ENCODE data around the gene TINAG. TPM values are rescaled to one million over a fixed set of nuclear protein-coding genes. Genes with fewer than 3 reads are reported as not detected.

Gene TINAG
- total RNA-seq, 5 donors from 2014 or later (not counting 1 experiment from before 2014, with no cell fraction given) = not detected

- WGBS (ENCODE audit: insufficient coverage) = no CpG with 5 or more reads among the region's 2 CpGs
- H3K4me1 ChIP-seq (ENCODE audit: control insufficient read depth in 1 of 2, extremely low read depth in 1 of 2, insufficient read depth in 2 of 2, low read length in 2 of 2) = no peaks in the 10 kb centered on the region
- ChIA-PET CTCF (no interaction called here), POLR2A (no interaction called here)
- H3K9me3 Mint-ChIP-seq = peaks cover 0 to 4% (median 0%) of the 10 kb centered on the region in 3 donors
- ATAC-seq (replicated peaks in 1 of 4) = no peak
- H3K9me3 ChIP-seq = no peaks in the 10 kb centered on the region
- no peaks in the 10 kb centered on the region for H3K27me3 ChIP-seq (replicated peaks in 1 of 2; ENCODE audit: control insufficient read depth in 2 of 2, extremely low read depth in 1 of 2, insufficient read depth in 2 of 2, low read length in 1 of 2)
- H3K4me3 Mint-ChIP-seq = no peak overlapping the region
- no peak for DNase-seq
- no peaks in the 10 kb centered on the region for H3K27me3 Mint-ChIP-seq
- no peaks in the 10 kb centered on the region for H3K36me3 ChIP-seq (ENCODE audit: control insufficient read depth in 2 of 2, extremely low read depth in 1 of 2, insufficient read depth in 1 of 2, low read length in 1 of 2)
- no peak overlapping the region for H3K27ac ChIP-seq (ENCODE audit: low read length)
- H3K36me3 Mint-ChIP-seq = no peaks in the 10 kb centered on the region
- no peak overlapping the region for H3K27ac Mint-ChIP-seq
- no peaks in the 10 kb centered on the region for H3K4me1 Mint-ChIP-seq
- no peak overlapping the region for H3K4me3 ChIP-seq (ENCODE audit: control insufficient read depth in 1 of 2, extremely low read depth in 1 of 2, low read length in 1 of 2)
These were observed 40.4 kb upstream of the TINAG start for GRCh38 chr6:54267798-54268197.

GRCh38 chr6:54273214-54273820 is 34.9 kb upstream of the TINAG start:
- Histone ChIP-seq H3K4me3 (ENCODE audit: control insufficient read depth in 1 of 2, extremely low read depth in 1 of 2, low read length in 1 of 2) (no peak overlapping the region), H3K36me3 (ENCODE audit: control insufficient read depth in 2 of 2, extremely low read depth in 1 of 2, insufficient read depth in 1 of 2, low read length in 1 of 2) (no peaks in the 10 kb centered on the region), H3K9me3 (no peaks in the 10 kb centered on the region), H3K27ac (ENCODE audit: low read length) (no peak overlapping the region), H3K4me1 (ENCODE audit: control insufficient read depth in 1 of 2, extremely low read depth in 1 of 2, insufficient read depth in 2 of 2, low read length in 2 of 2) (no peaks in the 10 kb centered on the region), H3K27me3 (replicated peaks in 1 of 2; ENCODE audit: control insufficient read depth in 2 of 2, extremely low read depth in 1 of 2, insufficient read depth in 2 of 2, low read length in 1 of 2) (no peaks in the 10 kb centered on the region)
- Mint-ChIP-seq H3K27ac (no peak overlapping the region), H3K9me3 (peaks cover 0 to 6% (median 4%) of the 10 kb centered on the region in 3 donors), H3K27me3 (no peaks in the 10 kb centered on the region), H3K4me3 (no peak overlapping the region), H3K36me3 (no peaks in the 10 kb centered on the region), H3K4me1 (no peaks in the 10 kb centered on the region)
- DNase-seq (no peak), ATAC-seq (replicated peaks in 1 of 4) (no peak)
- CTCF ChIA-PET = no interaction called here
- WGBS (ENCODE audit: insufficient coverage) = 91% methylated on average over 5 of the region's 6 CpGs
- POLR2A ChIA-PET = interaction anchor here in 1 of 2 donors (0.7 kb wide), 1 partner anchor 16 kb away, joined by 3 read pairs; no protein-coding TSS in a partner anchor

GRCh38 chr6:54274383-54274782 is 33.9 kb upstream of the TINAG start:
- DNase-seq = no peak
- CTCF ChIA-PET = no interaction called here
- Histone ChIP-seq H3K27me3 (replicated peaks in 1 of 2; ENCODE audit: control insufficient read depth in 2 of 2, extremely low read depth in 1 of 2, insufficient read depth in 2 of 2, low read length in 1 of 2) (no peaks in the 10 kb centered on the region), H3K4me1 (ENCODE audit: control insufficient read depth in 1 of 2, extremely low read depth in 1 of 2, insufficient read depth in 2 of 2, low read length in 2 of 2) (no peaks in the 10 kb centered on the region), H3K36me3 (ENCODE audit: control insufficient read depth in 2 of 2, extremely low read depth in 1 of 2, insufficient read depth in 1 of 2, low read length in 1 of 2) (no peaks in the 10 kb centered on the region), H3K9me3 (no peaks in the 10 kb centered on the region), H3K4me3 (ENCODE audit: control insufficient read depth in 1 of 2, extremely low read depth in 1 of 2, low read length in 1 of 2) (no peak overlapping the region), H3K27ac (ENCODE audit: low read length) (no peak overlapping the region)
- no peak for ATAC-seq (replicated peaks in 1 of 4)
- H3K4me1 Mint-ChIP-seq = no peaks in the 10 kb centered on the region
- POLR2A ChIA-PET = no interaction called here
- H3K27ac Mint-ChIP-seq = no peak overlapping the region
- peaks cover 0 to 9% (median 6%) of the 10 kb centered on the region in 3 donors for H3K9me3 Mint-ChIP-seq
- H3K36me3 Mint-ChIP-seq = no peaks in the 10 kb centered on the region
- H3K27me3 Mint-ChIP-seq = no peaks in the 10 kb centered on the region
- no peak overlapping the region for H3K4me3 Mint-ChIP-seq

GRCh38 chr6:54282186-54282585 is 26.1 kb upstream of the TINAG start:
- Histone ChIP-seq H3K4me1 (ENCODE audit: control insufficient read depth in 1 of 2, extremely low read depth in 1 of 2, insufficient read depth in 2 of 2, low read length in 2 of 2) (no peaks in the 10 kb centered on the region), H3K4me3 (ENCODE audit: control insufficient read depth in 1 of 2, extremely low read depth in 1 of 2, low read length in 1 of 2) (no peak overlapping the region), H3K27me3 (replicated peaks in 1 of 2; ENCODE audit: control insufficient read depth in 2 of 2, extremely low read depth in 1 of 2, insufficient read depth in 2 of 2, low read length in 1 of 2) (no peaks in the 10 kb centered on the region), H3K27ac (ENCODE audit: low read length) (no peak overlapping the region), H3K36me3 (ENCODE audit: control insufficient read depth in 2 of 2, extremely low read depth in 1 of 2, insufficient read depth in 1 of 2, low read length in 1 of 2) (no peaks in the 10 kb centered on the region), H3K9me3 (no peaks in the 10 kb centered on the region)
- ChIA-PET POLR2A (no interaction called here), CTCF (no interaction called here)
- Mint-ChIP-seq H3K4me3 (no peak overlapping the region), H3K27ac (no peak overlapping the region), H3K9me3 (peaks cover 0 to 18% (median 7%) of the 10 kb centered on the region in 3 donors), H3K27me3 (no peaks in the 10 kb centered on the region), H3K4me1 (no peaks in the 10 kb centered on the region), H3K36me3 (no peaks in the 10 kb centered on the region)
- 71% methylated on average over 1 of the region's 1 CpG for WGBS (ENCODE audit: insufficient coverage)
- ATAC-seq (replicated peaks in 1 of 4) = no peak
- DNase-seq = no peak

- H3K4me3 ChIP-seq (ENCODE audit: control insufficient read depth in 1 of 2, extremely low read depth in 1 of 2, low read length in 1 of 2) = no peak overlapping the region
- Mint-ChIP-seq H3K36me3 (no peaks in the 10 kb centered on the region), H3K27ac (no peak overlapping the region), H3K4me1 (no peaks in the 10 kb centered on the region), H3K9me3 (peaks cover 0 to 14% (median 9%) of the 10 kb centered on the region in 3 donors), H3K4me3 (no peak overlapping the region), H3K27me3 (no peaks in the 10 kb centered on the region)
- DNase-seq = no peak
- H3K27me3 ChIP-seq (replicated peaks in 1 of 2; ENCODE audit: control insufficient read depth in 2 of 2, extremely low read depth in 1 of 2, insufficient read depth in 2 of 2, low read length in 1 of 2) = no peaks in the 10 kb centered on the region
- no peaks in the 10 kb centered on the region for H3K36me3 ChIP-seq (ENCODE audit: control insufficient read depth in 2 of 2, extremely low read depth in 1 of 2, insufficient read depth in 1 of 2, low read length in 1 of 2)
- no peaks in the 10 kb centered on the region for H3K9me3 ChIP-seq
- ATAC-seq (replicated peaks in 1 of 4) = no peak
- 88% methylated on average over 2 of the region's 3 CpGs for WGBS (ENCODE audit: insufficient coverage)
- POLR2A ChIA-PET = interaction anchor here in 1 of 2 donors (0.5 kb wide), 1 partner anchor 298 kb away, joined by 3 read pairs; no protein-coding TSS in a partner anchor
- CTCF ChIA-PET = no interaction called here
- H3K27ac ChIP-seq (ENCODE audit: low read length) = no peak overlapping the region
- H3K4me1 ChIP-seq (ENCODE audit: control insufficient read depth in 1 of 2, extremely low read depth in 1 of 2, insufficient read depth in 2 of 2, low read length in 2 of 2) = no peaks in the 10 kb centered on the region
These were observed 23.9 kb upstream of the TINAG start for GRCh38 chr6:54284161-54284860.

GRCh38 chr6:54285595-54285994 is 22.6 kb upstream of the TINAG start:
- Histone ChIP-seq H3K9me3 (no peaks in the 10 kb centered on the region), H3K4me3 (ENCODE audit: control insufficient read depth in 1 of 2, extremely low read depth in 1 of 2, low read length in 1 of 2) (no peak overlapping the region), H3K36me3 (ENCODE audit: control insufficient read depth in 2 of 2, extremely low read depth in 1 of 2, insufficient read depth in 1 of 2, low read length in 1 of 2) (no peaks in the 10 kb centered on the region), H3K4me1 (ENCODE audit: control insufficient read depth in 1 of 2, extremely low read depth in 1 of 2, insufficient read depth in 2 of 2, low read length in 2 of 2) (no peaks in the 10 kb centered on the region), H3K27me3 (replicated peaks in 1 of 2; ENCODE audit: control insufficient read depth in 2 of 2, extremely low read depth in 1 of 2, insufficient read depth in 2 of 2, low read length in 1 of 2) (no peaks in the 10 kb centered on the region), H3K27ac (ENCODE audit: low read length) (no peak overlapping the region)
- Mint-ChIP-seq H3K27ac (no peak overlapping the region), H3K9me3 (peaks cover 0 to 14% (median 9%) of the 10 kb centered on the region in 3 donors), H3K36me3 (no peaks in the 10 kb centered on the region), H3K27me3 (no peaks in the 10 kb centered on the region), H3K4me3 (no peak overlapping the region), H3K4me1 (no peaks in the 10 kb centered on the region)
- ChIA-PET POLR2A (interaction anchor here in 1 of 2 donors (0.6 kb wide), 1 partner anchor 29 kb away, joined by 6 read pairs; no protein-coding TSS in a partner anchor), CTCF (interaction anchor here in 1 of 2 donors (0.6 kb wide), 1 partner anchor 19 kb away, joined by 3 read pairs; no protein-coding TSS in a partner anchor)
- no peak for ATAC-seq (replicated peaks in 1 of 4)
- no peak for DNase-seq
- 100% methylated on average over 1 of the region's 3 CpGs for WGBS (ENCODE audit: insufficient coverage)

Measured in T-cell (primary cell).